Esophagus muscularis mucosa (tissue), 4 donors: ENCODE data around the gene LRRC43. TPM values are rescaled to one million over a fixed set of nuclear protein-coding genes. Genes with fewer than 3 reads are reported as not detected.

Experiments used
- DNase-seq: peaks from one replicate; pipeline ENCODE4 v3.0.0-alpha.2; 2017; ENCODE audit errors: extremely low spot score
- H3K27ac ChIP-seq, 4 donors: fragments of 200-600 bp; sonication (generic); replicated peaks in 1 of 4; 1 replicate in 3 of 4; 2 replicates in 1 of 4; pipeline ENCODE4 v1.5.1; 2016 to 2019; ENCODE audit warnings: mild to moderate bottlenecking in 1 of 4
- H3K27me3 ChIP-seq, 4 donors: fragments of 200-600 bp; sonication (generic); one replicate each; pipeline versions ENCODE4 v1.5.1 to v1.6.0; 2016 to 2019
- H3K36me3 ChIP-seq, 4 donors: fragments of 200-600 bp; sonication (generic); one replicate each; pipeline ENCODE4 v1.5.1; 2016 to 2019
- H3K4me1 ChIP-seq, 4 donors: fragments of 200-600 bp; sonication (generic); one replicate each; pipeline ENCODE4 v1.5.1; 2016 to 2019
- H3K4me3 ChIP-seq, 4 donors: fragments of 200-600 bp; sonication (generic); 1 replicate in 2 of 4; 2 replicates in 2 of 4; pipeline ENCODE4 v1.5.1; 2016 to 2019; ENCODE audit warnings: mild to moderate bottlenecking in 4 of 4, moderate library complexity in 1 of 4
- H3K9me3 ChIP-seq, 4 donors: fragments of 200-600 bp; sonication (generic); 1 replicate in 3 of 4; 2 replicates in 1 of 4; pipeline ENCODE4 v1.5.1; 2016 to 2019
- CTCF ChIP-seq, 3 experiments: fragments of 200-600 bp in 2 of 3; fragments of 450-650 bp in 1 of 3; sonication (generic) in 2 of 3; IDR thresholded peaks; one replicate each; pipeline ENCODE4 v1.5.1; 2017 to 2019; ENCODE audit warnings: antibody characterized with exemption in 3 of 3, mild to moderate bottlenecking in 2 of 3, moderate library complexity in 1 of 3
- EP300 ChIP-seq: sonication (generic); formaldehyde crosslinking; IDR thresholded peaks from one replicate; pipeline ENCODE4 v1.6.1; 2017; ENCODE audit warnings: antibody characterized with exemption
- POLR2A ChIP-seq: fragments of 450-650 bp; IDR thresholded peaks from one replicate; pipeline ENCODE4 v1.6.1; 2017; ENCODE audit warnings: antibody characterized with exemption, moderate library complexity, mild to moderate bottlenecking, low read depth
- POLR2AphosphoS5 ChIP-seq, 2 donors: sonication (generic); formaldehyde crosslinking; IDR thresholded peaks; one replicate each; pipeline ENCODE4 v1.6.1; 2017; ENCODE audit warnings: antibody characterized with exemption in 2 of 2
- WGBS: methylation state at CpG from one replicate; pipeline ENCODE4 v1.1.5; 2018; 5-methylcytosine and 5-hydroxymethylcytosine counted together
- intact Hi-C: fragments of 100-400 bp; cut with DNase I; formaldehyde crosslinking; loops from one replicate; pipeline ENCODE4 v1.15.1; 2023
- total RNA-seq, 4 donors: library from RNA; depleted of rRNA; stranded (reverse); fragments of >200 nt; gene quantifications; one replicate each; pipeline versions ENCODE4 v1.1.0 to v1.2.1, GENCODE V29; 2016

The LRRC43 gene
- total RNA-seq, 4 donors from 2014 or later, result 0.99 to 2.5 (median 1.3) TPM; not detected in 1

- Histone ChIP-seq H3K36me3 (peaks cover 47 to 70% (median 62%) of the 10 kb centered on the region in 4 donors), H3K4me1 (peaks cover 9 to 28% (median 16%) of the 10 kb centered on the region in 4 donors), H3K9me3 (no peaks in the 10 kb centered on the region), H3K4me3 (no peak overlapping the region), H3K27ac (no peak overlapping the region), H3K27me3 (peaks cover 2 to 28% (median 16%) of the 10 kb centered on the region in 4 donors)
- TF ChIP-seq EP300 (no peak), POLR2A (no peak), CTCF (IDR thresholded peaks at IDR 0.05) (no peak), POLR2AphosphoS5 (IDR thresholded peaks at IDR 0.05) (no peak)
- no peak for DNase-seq
- intact Hi-C loops, result no loop called here
- 89% methylated on average over 18 of the region's 18 CpGs for WGBS
Observed at GRCh38 chr12:122208073-122208820, 25.3 kb downstream of the LRRC43 start.

GRCh38 chr12:122215771-122216170 is 32.8 kb downstream of the LRRC43 start:
- Histone ChIP-seq H3K4me3 (no peak overlapping the region), H3K36me3 (peaks cover 70 to 99% (median 90%) of the 10 kb centered on the region in 4 donors), H3K4me1 (no peaks in the 10 kb centered on the region), H3K9me3 (no peaks in the 10 kb centered on the region), H3K27ac (no peak overlapping the region), H3K27me3 (no peaks in the 10 kb centered on the region)
- TF ChIP-seq POLR2A (no peak), CTCF (IDR thresholded peaks at IDR 0.05) (no peak), POLR2AphosphoS5 (IDR thresholded peaks at IDR 0.05) (no peak), EP300 (no peak)
- DNase-seq, result no peak
- 63% methylated on average over 5 of the region's 5 CpGs for WGBS
- intact Hi-C loops, result no loop called here

- TF ChIP-seq POLR2AphosphoS5 (IDR thresholded peaks at IDR 0.05) (no peak), EP300 (no peak), POLR2A (no peak), CTCF (IDR thresholded peaks at IDR 0.05) (no peak)
- Histone ChIP-seq H3K4me3 (no peak overlapping the region), H3K27me3 (no peaks in the 10 kb centered on the region), H3K27ac (no peak overlapping the region), H3K4me1 (no peaks in the 10 kb centered on the region), H3K36me3 (peaks cover 65 to 99% (median 91%) of the 10 kb centered on the region in 4 donors), H3K9me3 (no peaks in the 10 kb centered on the region)
- DNase-seq, result no peak
- 92% methylated on average over 1 of the region's 1 CpG for WGBS
- intact Hi-C loops, result no loop called here
Observed at GRCh38 chr12:122216445-122216844, 33.5 kb downstream of the LRRC43 start.

- peak; percentile 100 for DNase-seq
- Histone ChIP-seq H3K9me3 (no peaks in the 10 kb centered on the region), H3K27me3 (no peaks in the 10 kb centered on the region), H3K27ac (peak within 1 kb of the TSS; percentile 93 to 97 (median 96)), H3K36me3 (peaks cover 0 to 59% (median 43%) of the 10 kb centered on the region in 4 donors), H3K4me1 (peaks cover 28 to 36% (median 36%) of the 10 kb centered on the region in 4 donors), H3K4me3 (peak within 1 kb of the TSS; percentile 70 to 97 (median 92))
- 2% methylated on average over 24 of the region's 74 CpGs for WGBS
- intact Hi-C loops, result loop anchor here (5.0 kb wide), 1 partner anchor 41 kb away; the partner anchor contains the start of gene VPS33A
- TF ChIP-seq CTCF (IDR thresholded peaks at IDR 0.05), result no peak
- TF ChIP-seq POLR2A, result peak; percentile 93
- no peak for TF ChIP-seq EP300
- TF ChIP-seq POLR2AphosphoS5 (IDR thresholded peaks at IDR 0.05), result peak; percentile 100
Observed at GRCh38 chr12:122225683-122226365, 42.9 kb downstream of the LRRC43 start, which contains the start of gene DIABLO. Gene DIABLO (minus strand): TSS chr12:122226052. CDS start chr12:122226014, 38 bp downstream.
